ENCODE measurements around the gene STIP1.

DNA sequence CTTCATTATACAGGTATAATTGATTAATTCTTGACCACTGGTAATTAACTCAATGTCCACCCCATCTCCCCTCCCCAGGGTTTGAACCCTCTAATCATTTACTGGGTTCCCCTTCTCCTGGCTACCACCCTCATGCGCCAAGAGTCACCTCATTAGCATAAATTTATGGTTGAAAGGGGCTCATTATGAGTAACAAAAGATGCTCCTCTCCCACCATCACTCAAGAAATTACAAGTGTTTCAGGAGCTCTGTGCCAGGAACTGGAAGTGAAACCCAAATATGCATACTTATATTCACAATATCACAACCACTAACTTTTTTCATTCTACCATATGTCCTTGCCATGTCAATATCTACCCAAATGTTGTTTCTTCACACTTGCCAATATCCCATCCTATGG is 7.8 kb upstream of the STIP1 start:
- no peak for TF ChIP-seq SMC3 (IDR thresholded peaks at IDR 0.05; ENCODE audit: low read depth, low read length)
- TF ChIP-seq, protein P1, sequence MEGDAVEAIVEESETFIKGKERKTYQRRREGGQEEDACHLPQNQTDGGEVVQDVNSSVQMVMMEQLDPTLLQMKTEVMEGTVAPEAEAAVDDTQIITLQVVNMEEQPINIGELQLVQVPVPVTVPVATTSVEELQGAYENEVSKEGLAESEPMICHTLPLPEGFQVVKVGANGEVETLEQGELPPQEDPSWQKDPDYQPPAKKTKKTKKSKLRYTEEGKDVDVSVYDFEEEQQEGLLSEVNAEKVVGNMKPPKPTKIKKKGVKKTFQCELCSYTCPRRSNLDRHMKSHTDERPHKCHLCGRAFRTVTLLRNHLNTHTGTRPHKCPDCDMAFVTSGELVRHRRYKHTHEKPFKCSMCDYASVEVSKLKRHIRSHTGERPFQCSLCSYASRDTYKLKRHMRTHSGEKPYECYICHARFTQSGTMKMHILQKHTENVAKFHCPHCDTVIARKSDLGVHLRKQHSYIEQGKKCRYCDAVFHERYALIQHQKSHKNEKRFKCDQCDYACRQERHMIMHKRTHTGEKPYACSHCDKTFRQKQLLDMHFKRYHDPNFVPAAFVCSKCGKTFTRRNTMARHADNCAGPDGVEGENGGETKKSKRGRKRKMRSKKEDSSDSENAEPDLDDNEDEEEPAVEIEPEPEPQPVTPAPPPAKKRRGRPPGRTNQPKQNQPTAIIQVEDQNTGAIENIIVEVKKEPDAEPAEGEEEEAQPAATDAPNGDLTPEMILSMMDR (conservative IDR thresholded peaks at IDR 0.05; ENCODE audit: low read depth, low read length), result no peak
- TF ChIP-seq, protein P2, sequence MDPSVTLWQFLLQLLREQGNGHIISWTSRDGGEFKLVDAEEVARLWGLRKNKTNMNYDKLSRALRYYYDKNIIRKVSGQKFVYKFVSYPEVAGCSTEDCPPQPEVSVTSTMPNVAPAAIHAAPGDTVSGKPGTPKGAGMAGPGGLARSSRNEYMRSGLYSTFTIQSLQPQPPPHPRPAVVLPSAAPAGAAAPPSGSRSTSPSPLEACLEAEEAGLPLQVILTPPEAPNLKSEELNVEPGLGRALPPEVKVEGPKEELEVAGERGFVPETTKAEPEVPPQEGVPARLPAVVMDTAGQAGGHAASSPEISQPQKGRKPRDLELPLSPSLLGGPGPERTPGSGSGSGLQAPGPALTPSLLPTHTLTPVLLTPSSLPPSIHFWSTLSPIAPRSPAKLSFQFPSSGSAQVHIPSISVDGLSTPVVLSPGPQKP (IDR thresholded peaks at IDR 0.05; ENCODE audit: borderline replicate concordance, low read depth, low read length), result no peak
- TF ChIP-seq FOS (IDR thresholded peaks at IDR 0.05; ENCODE audit: low read depth, low read length), result no peak
- TF ChIP-seq POLR2A (IDR thresholded peaks at IDR 0.05; ENCODE audit: low read depth, low read length), result no peak
- no peak for TF ChIP-seq CHD1 (IDR thresholded peaks at IDR 0.05; ENCODE audit: low read depth, low read length)
- no peak for TF ChIP-seq MXI1 (IDR thresholded peaks at IDR 0.05; ENCODE audit: borderline replicate concordance, low read depth, low read length)
- TF ChIP-seq RAD21 (IDR thresholded peaks at IDR 0.05; ENCODE audit: low read length), result no peak
- no peak for TF ChIP-seq RCOR1 (IDR thresholded peaks at IDR 0.05; ENCODE audit: insufficient replicate concordance, low read length)
- no peak for TF ChIP-seq NFE2L2 (IDR thresholded peaks at IDR 0.05; ENCODE audit: low read depth, low read length)
- TF ChIP-seq, protein P3, sequence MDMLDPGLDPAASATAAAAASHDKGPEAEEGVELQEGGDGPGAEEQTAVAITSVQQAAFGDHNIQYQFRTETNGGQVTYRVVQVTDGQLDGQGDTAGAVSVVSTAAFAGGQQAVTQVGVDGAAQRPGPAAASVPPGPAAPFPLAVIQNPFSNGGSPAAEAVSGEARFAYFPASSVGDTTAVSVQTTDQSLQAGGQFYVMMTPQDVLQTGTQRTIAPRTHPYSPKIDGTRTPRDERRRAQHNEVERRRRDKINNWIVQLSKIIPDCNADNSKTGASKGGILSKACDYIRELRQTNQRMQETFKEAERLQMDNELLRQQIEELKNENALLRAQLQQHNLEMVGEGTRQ (IDR thresholded peaks at IDR 0.05; ENCODE audit: low read depth, low read length), result no peak
- TF ChIP-seq MAZ (IDR thresholded peaks at IDR 0.05; ENCODE audit: borderline replicate concordance, low read depth, low read length), result no peak
